Caco-2 (cell line): ENCODE results near the gene CERK. TPM values are rescaled to one million over a fixed set of nuclear protein-coding genes. Genes with fewer than 3 reads are reported as not detected.

Experiments used
- BruUV-seq: library from RNA; stranded (reverse); fragments of 400-500 nt; replicated peaks from 2 replicates; lab custom pipeline; 2021; lab: Mats Ljungman, UMichigan
- CTCF ChIA-PET: fragments of 300-600 bp; sonication (Branson Sonifier 250); formaldehyde crosslinking; loops from one replicate; lab custom pipeline; 2022; ENCODE audit warnings: antibody characterized with exemption; lab: Charles Lee
- POLR2A ChIA-PET: fragments of 300-600 bp; sonication (Branson Sonifier 250); formaldehyde crosslinking; loops from one replicate; lab custom pipeline; 2022; ENCODE audit warnings: antibody characterized with exemption; lab: Charles Lee
- DNase-seq, 2 experiments: peaks; one replicate each; pipeline versions ENCODE4 v3.0.0 to v3.0.0-alpha.2; 2020 to 2022
- H3K27me3 ChIP-seq: replicated peaks from 2 replicates; pipeline ENCODE4 v1.6.0; 2011; ENCODE audit warnings: low read length; ENCODE audit not compliant: control insufficient read depth, insufficient read depth
- H3K36me3 ChIP-seq: 2 replicates; pipeline ENCODE4 v1.5.1; 2011; ENCODE audit warnings: low read length; ENCODE audit not compliant: control insufficient read depth, insufficient read depth
- H3K4me1 ChIP-seq: fragments of 250-450 bp; sonication (Bioruptor Pico); 2 replicates; pipeline ENCODE4 v1.5.1; 2020; ENCODE audit warnings: mild to moderate bottlenecking
- H3K4me3 ChIP-seq: 2 replicates; pipeline ENCODE4 v1.5.1; 2011; ENCODE audit warnings: low read depth, mild to moderate bottlenecking, control low read depth, low read length
- H3K9me3 ChIP-seq: fragments of 250-450 bp; sonication (Bioruptor Pico); 2 replicates; pipeline ENCODE4 v1.5.1; 2020; ENCODE audit warnings: mild to moderate bottlenecking, moderate library complexity
- H3K27ac Mint-ChIP-seq: one replicate; pipeline ENCODE4 v1.8.0; 2022; ENCODE audit warnings: mixed read lengths; ENCODE audit not compliant: unreplicated experiment
- H3K27me3 Mint-ChIP-seq: one replicate; pipeline ENCODE4 v1.8.0; 2022; ENCODE audit warnings: mixed read lengths; ENCODE audit not compliant: insufficient read depth, unreplicated experiment
- H3K36me3 Mint-ChIP-seq: one replicate; pipeline ENCODE4 v1.8.0; 2022; ENCODE audit warnings: mild to moderate bottlenecking, mixed read lengths; ENCODE audit not compliant: insufficient read depth, unreplicated experiment
- H3K4me1 Mint-ChIP-seq: one replicate; pipeline ENCODE4 v1.8.0; 2022; ENCODE audit warnings: low read depth, mixed read lengths; ENCODE audit not compliant: unreplicated experiment
- H3K4me3 Mint-ChIP-seq: one replicate; pipeline ENCODE4 v1.8.0; 2022; ENCODE audit warnings: mild to moderate bottlenecking, moderate library complexity, mixed read lengths; ENCODE audit not compliant: unreplicated experiment
- H3K9me3 Mint-ChIP-seq: one replicate; pipeline ENCODE4 v1.8.0; 2022; ENCODE audit warnings: mixed read lengths; ENCODE audit not compliant: unreplicated experiment
- CTCF ChIP-seq, 2 experiments: fragments of 200-600 bp in 1 of 2; IDR thresholded peaks; 1 replicate in 1 of 2; 2 replicates in 1 of 2; pipeline versions ENCODE4 v1.5.1 to v1.8.0; 2011 to 2022; ENCODE audit warnings: antibody characterized with exemption in 1 of 2, control low read depth in 1 of 2, inconsistent platforms in 1 of 2, low read depth in 1 of 2, low read length in 1 of 2, mild to moderate bottlenecking in 1 of 2, moderate library complexity in 1 of 2; ENCODE audit not compliant: insufficient read depth in 1 of 2, severe bottlenecking in 1 of 2, unreplicated experiment in 1 of 2
- intact Hi-C: fragments of 100-400 bp; cut with micrococcal nuclease; formaldehyde crosslinking; loops from one replicate; pipeline ENCODE4 v1.10.0; 2022; ENCODE audit not compliant: unreplicated experiment
- total RNA-seq: library from RNA; stranded (reverse); gene quantifications from 2 replicates; pipeline ENCODE4 v1.2.3, GENCODE V29; 2022

CERK gene
- total RNA-seq, 1 experiment from 2014 or later, result 35.0 TPM

DNA sequence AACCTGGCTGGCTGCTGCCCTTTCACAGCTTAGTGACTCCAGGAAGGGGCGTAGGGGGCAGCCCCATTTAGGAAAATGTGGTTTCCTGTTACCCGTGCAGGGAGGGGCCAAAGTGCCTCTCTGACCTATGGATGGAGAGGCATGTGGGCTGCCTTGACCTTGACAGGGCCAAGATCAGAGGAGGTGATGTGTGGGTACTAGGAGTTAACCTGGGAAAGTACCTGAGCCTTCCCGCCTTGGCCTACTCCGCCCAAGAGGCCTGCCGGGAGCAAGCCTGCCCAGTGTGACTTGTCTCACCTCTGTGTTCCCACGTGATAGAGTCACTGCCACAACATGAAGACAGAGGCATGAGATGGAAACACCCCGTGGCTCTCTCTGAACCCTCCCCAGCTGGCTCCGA is 84.5 kb downstream of the CERK start:
- Histone ChIP-seq H3K4me1 (peaks cover 22% of the 10 kb centered on the region), H3K9me3 (no peaks in the 10 kb centered on the region), H3K27me3 (no peaks in the 10 kb centered on the region), H3K36me3 (no peaks in the 10 kb centered on the region), H3K4me3 (no peak overlapping the region)
- DNase-seq, result no peak
- Mint-ChIP-seq H3K36me3 (no peaks in the 10 kb centered on the region), H3K4me3 (no peak overlapping the region), H3K27ac (no peak overlapping the region), H3K27me3 (no peaks in the 10 kb centered on the region), H3K9me3 (no peaks in the 10 kb centered on the region), H3K4me1 (peaks cover 25% of the 10 kb centered on the region)
- CTCF ChIA-PET, result no interaction called here
- no peak for TF ChIP-seq CTCF (IDR thresholded peaks at IDR 0.05; ENCODE audit: insufficient read depth in 1 of 2, low read depth in 1 of 2, low read length in 1 of 2, severe bottlenecking in 1 of 2, unreplicated experiment in 1 of 2)
- BruUV-seq, result no TSS peak
- intact Hi-C loops, result no loop called here
- POLR2A ChIA-PET, result no interaction called here

DNA sequence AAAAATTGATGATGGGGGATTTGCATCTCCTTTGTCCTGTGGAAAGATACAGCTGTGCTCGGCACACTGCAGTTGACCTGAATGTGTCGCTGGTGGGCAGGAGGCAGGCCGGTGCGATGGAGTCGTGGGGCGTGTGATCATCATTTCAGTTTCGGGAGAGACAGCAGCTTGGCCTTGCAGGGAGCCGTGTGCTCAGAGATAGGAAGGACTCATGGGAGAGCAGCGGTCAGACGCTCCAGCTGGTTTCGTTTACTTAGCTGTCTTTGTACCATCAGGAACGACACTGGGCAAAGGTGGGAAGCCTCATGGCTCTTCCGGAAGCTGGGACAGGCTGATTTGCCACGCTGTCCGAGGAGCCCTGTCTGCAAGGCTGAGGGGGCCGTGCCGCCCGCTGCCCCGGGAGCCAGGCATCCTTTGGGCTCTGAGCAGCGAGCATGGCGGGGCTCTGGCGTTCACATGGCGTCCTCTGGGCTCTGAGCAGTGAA is 85.2 kb downstream of the CERK start:
- Histone ChIP-seq H3K9me3 (no peaks in the 10 kb centered on the region), H3K36me3 (no peaks in the 10 kb centered on the region), H3K4me1 (peaks cover 22% of the 10 kb centered on the region), H3K27me3 (no peaks in the 10 kb centered on the region), H3K4me3 (no peak overlapping the region)
- H3K9me3 Mint-ChIP-seq, result peaks cover 6% of the 10 kb centered on the region
- ChIA-PET CTCF (no interaction called here), POLR2A (interaction anchor here (1.0 kb wide), 1 partner anchor 110 kb away, joined by 3 read pairs; the partner anchor contains the start of gene TBC1D22A)
- BruUV-seq, result no TSS peak
- H3K27me3 Mint-ChIP-seq, result no peaks in the 10 kb centered on the region
- no peak for TF ChIP-seq CTCF (IDR thresholded peaks at IDR 0.05; ENCODE audit: insufficient read depth in 1 of 2, low read depth in 1 of 2, low read length in 1 of 2, severe bottlenecking in 1 of 2, unreplicated experiment in 1 of 2)
- H3K27ac Mint-ChIP-seq, result peak overlapping the region; percentile 62
- H3K4me1 Mint-ChIP-seq, result peaks cover 25% of the 10 kb centered on the region
- intact Hi-C loops, result no loop called here
- no peaks in the 10 kb centered on the region for H3K36me3 Mint-ChIP-seq
- DNase-seq, result no peak
- H3K4me3 Mint-ChIP-seq, result peak overlapping the region; percentile 4

GRCh38 chr22:46652081-46652846 is 85.8 kb downstream of the CERK start:
- ChIA-PET POLR2A (interaction anchor here (1.0 kb wide), 1 partner anchor 110 kb away, joined by 3 read pairs; the partner anchor contains the start of gene TBC1D22A), CTCF (no interaction called here)
- DNase-seq, result peak; percentile 48 to 77

More at GRCh38 chr22:46652081-46652846, 85.8 kb downstream of the CERK start:
- BruUV-seq, result no TSS peak
- H3K9me3 ChIP-seq, result no peaks in the 10 kb centered on the region
- Mint-ChIP-seq H3K27me3 (no peaks in the 10 kb centered on the region), H3K9me3 (peaks cover 11% of the 10 kb centered on the region), H3K36me3 (no peaks in the 10 kb centered on the region), H3K27ac (peak overlapping the region; percentile 62), H3K4me1 (peaks cover 25% of the 10 kb centered on the region), H3K4me3 (peak overlapping the region; percentile 4)
- no peaks in the 10 kb centered on the region for H3K27me3 ChIP-seq
- TF ChIP-seq CTCF (IDR thresholded peaks at IDR 0.05; ENCODE audit: insufficient read depth in 1 of 2, low read depth in 1 of 2, low read length in 1 of 2, severe bottlenecking in 1 of 2, unreplicated experiment in 1 of 2), result no peak
- no peak overlapping the region for H3K4me3 ChIP-seq
- intact Hi-C loops, result no loop called here
- H3K4me1 ChIP-seq, result peaks cover 22% of the 10 kb centered on the region
- H3K36me3 ChIP-seq, result no peaks in the 10 kb centered on the region
